Measurements from ENCODE around the gene HAND2. TPM values are rescaled to one million over a fixed set of nuclear protein-coding genes. Genes with fewer than 3 reads are reported as not detected.

The HAND2 gene
- polyA plus RNA-seq, 4 donors, result 4.1 to 16.3 TPM; not detected in 2

DNA sequence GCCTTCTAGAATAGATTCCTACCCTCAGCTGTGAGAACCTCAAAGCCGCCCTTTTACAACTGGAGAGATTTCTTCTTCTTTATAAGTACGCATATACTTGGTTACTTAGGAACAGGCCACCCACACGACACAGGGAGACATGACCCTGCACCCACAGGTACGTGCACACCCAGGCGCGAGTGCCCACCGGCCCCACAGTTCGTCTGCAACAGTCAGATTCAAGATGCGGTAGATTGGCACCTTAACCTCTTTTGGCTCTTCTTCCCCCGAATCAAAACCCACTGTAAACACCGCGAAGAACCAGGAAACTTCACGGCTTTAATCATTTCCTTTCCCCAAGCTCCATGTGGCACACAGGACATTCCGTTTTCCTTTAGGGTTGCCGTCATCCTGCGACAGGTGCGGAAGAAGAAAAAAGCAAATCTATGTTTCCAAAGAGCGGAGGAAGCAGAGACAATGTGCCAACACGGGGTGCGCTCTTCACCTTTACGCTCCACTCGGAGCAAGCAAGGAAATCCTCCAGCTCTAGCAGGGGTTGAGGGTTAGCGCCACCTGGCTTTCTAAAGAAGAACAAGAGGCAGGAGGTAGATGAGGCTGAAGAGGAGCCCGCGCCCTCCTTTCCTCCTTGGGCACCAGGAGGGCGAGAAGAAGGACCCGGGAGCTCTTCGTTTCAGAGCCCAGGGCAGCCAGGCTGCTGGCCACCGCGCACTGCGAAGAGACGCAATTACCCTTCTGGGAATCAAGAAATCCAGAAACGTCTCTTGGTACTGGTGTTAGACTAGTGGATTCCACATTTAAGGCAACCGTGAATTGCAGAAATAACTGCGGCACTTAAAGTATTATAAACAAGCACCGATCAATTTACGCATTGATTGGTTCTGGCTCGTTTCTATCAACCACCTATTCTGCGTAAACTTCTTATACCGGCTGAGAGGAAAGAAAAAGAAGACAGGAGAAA lies 35.7 kb downstream of the HAND2 start:
- Histone ChIP-seq H3K27ac (ENCODE audit: low read depth in 1 of 3, low read length in 2 of 3) (no peak overlapping the region), H3K36me3 (ENCODE audit: control insufficient read depth in 3 of 3, insufficient read depth in 2 of 3, low read depth in 1 of 3, low read length in 3 of 3) (no peaks in the 10 kb centered on the region), H3K4me3 (ENCODE audit: low read depth in 1 of 3, low read length in 3 of 3) (peak overlapping the region; percentile 28 to 47 (median 36)), H3K4me1 (ENCODE audit: control insufficient read depth in 3 of 3, insufficient read depth in 2 of 3, low read depth in 1 of 3, low read length in 2 of 3) (peaks cover 0 to 8% (median 4%) of the 10 kb centered on the region in 3 donors), H3K9me3 (ENCODE audit: control insufficient read depth in 2 of 2, insufficient read depth in 1 of 2, low read depth in 1 of 2, low read length in 1 of 2) (peaks cover 0 to 5% of the 10 kb centered on the region in 2 donors), H3K27me3 (ENCODE audit: control insufficient read depth in 3 of 3, insufficient read depth in 3 of 3, low read length in 3 of 3) (peaks cover 0 to 38% (median 0%) of the 10 kb centered on the region in 3 donors)
- FAIRE-seq (no peak), DNase-seq (peak; percentile 80 to 85)
- WGBS, 3 donors, result 16 to 20% (median 19%) methylated on average over 40 of the region's 40 CpGs

DNA sequence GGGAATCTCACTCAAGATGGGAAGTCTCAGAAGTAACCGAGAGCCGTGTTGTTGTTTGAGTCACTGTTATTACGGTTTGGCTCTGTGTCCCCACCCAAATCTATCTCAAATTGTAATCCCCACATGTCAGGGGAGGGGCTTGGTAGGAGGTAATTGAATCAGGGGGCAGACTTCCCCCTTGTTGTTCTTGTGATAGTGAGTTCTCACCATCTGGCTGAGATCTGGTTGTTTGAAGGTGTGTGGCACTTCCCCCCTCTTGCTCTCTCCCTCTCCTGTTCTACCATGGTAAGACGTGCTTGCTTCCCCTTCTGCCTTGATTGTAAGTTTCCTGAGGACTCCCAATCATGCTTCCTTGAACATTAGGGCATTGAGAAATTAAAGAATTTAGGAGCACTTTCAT lies 37.0 kb downstream of the HAND2 start:
- peaks cover 0 to 27% (median 0%) of the 10 kb centered on the region in 3 donors for H3K27me3 ChIP-seq (ENCODE audit: control insufficient read depth in 3 of 3, insufficient read depth in 3 of 3, low read length in 3 of 3)
- DNase-seq, result no peak
- peaks cover 0 to 5% of the 10 kb centered on the region in 2 donors for H3K9me3 ChIP-seq (ENCODE audit: control insufficient read depth in 2 of 2, insufficient read depth in 1 of 2, low read depth in 1 of 2, low read length in 1 of 2)
- no peak overlapping the region for H3K4me3 ChIP-seq (ENCODE audit: low read depth in 1 of 3, low read length in 3 of 3)
- H3K27ac ChIP-seq (ENCODE audit: low read depth in 1 of 3, low read length in 2 of 3), result no peak overlapping the region
- no peak for FAIRE-seq
- peaks cover 0 to 8% (median 4%) of the 10 kb centered on the region in 3 donors for H3K4me1 ChIP-seq (ENCODE audit: control insufficient read depth in 3 of 3, insufficient read depth in 2 of 3, low read depth in 1 of 3, low read length in 2 of 3)
- H3K36me3 ChIP-seq (ENCODE audit: control insufficient read depth in 3 of 3, insufficient read depth in 2 of 3, low read depth in 1 of 3, low read length in 3 of 3), result no peaks in the 10 kb centered on the region
- 87 to 97% (median 88%) methylated on average over 4 of the region's 4 CpGs for WGBS, 3 donors

DNA sequence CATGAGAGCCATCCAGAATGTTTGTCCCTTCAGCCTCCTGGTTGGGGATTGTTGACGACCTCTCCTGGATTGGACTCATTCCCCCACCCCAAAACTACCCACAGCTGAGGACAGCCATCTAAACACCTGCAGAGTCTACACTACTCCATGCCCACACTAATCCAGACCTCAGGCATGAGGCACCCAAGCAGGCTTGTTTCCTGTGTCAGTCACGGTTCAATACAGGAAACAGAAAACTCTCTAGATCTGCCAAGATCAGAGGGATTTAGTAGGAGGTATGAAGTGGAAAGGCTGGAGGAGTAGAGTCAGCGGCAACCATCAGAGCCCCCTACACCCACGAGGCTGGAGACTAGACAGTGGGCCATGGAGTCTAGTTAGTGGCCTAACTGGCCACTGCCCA lies 37.7 kb downstream of the HAND2 start:
- no peak for DNase-seq
- 75 to 80% (median 78%) methylated on average over 4 of the region's 4 CpGs for WGBS, 3 donors
- H3K36me3 ChIP-seq (ENCODE audit: control insufficient read depth in 3 of 3, insufficient read depth in 2 of 3, low read depth in 1 of 3, low read length in 3 of 3), result no peaks in the 10 kb centered on the region
- FAIRE-seq, result no peak
- no peak overlapping the region for H3K4me3 ChIP-seq (ENCODE audit: low read depth in 1 of 3, low read length in 3 of 3)
- peaks cover 0 to 25% (median 0%) of the 10 kb centered on the region in 3 donors for H3K27me3 ChIP-seq (ENCODE audit: control insufficient read depth in 3 of 3, insufficient read depth in 3 of 3, low read length in 3 of 3)
- H3K4me1 ChIP-seq (ENCODE audit: control insufficient read depth in 3 of 3, insufficient read depth in 2 of 3, low read depth in 1 of 3, low read length in 2 of 3), result peaks cover 0 to 8% (median 4%) of the 10 kb centered on the region in 3 donors
- peaks cover 0 to 4% of the 10 kb centered on the region in 2 donors for H3K9me3 ChIP-seq (ENCODE audit: control insufficient read depth in 2 of 2, insufficient read depth in 1 of 2, low read depth in 1 of 2, low read length in 1 of 2)
- H3K27ac ChIP-seq (ENCODE audit: low read depth in 1 of 3, low read length in 2 of 3), result no peak overlapping the region

DNA sequence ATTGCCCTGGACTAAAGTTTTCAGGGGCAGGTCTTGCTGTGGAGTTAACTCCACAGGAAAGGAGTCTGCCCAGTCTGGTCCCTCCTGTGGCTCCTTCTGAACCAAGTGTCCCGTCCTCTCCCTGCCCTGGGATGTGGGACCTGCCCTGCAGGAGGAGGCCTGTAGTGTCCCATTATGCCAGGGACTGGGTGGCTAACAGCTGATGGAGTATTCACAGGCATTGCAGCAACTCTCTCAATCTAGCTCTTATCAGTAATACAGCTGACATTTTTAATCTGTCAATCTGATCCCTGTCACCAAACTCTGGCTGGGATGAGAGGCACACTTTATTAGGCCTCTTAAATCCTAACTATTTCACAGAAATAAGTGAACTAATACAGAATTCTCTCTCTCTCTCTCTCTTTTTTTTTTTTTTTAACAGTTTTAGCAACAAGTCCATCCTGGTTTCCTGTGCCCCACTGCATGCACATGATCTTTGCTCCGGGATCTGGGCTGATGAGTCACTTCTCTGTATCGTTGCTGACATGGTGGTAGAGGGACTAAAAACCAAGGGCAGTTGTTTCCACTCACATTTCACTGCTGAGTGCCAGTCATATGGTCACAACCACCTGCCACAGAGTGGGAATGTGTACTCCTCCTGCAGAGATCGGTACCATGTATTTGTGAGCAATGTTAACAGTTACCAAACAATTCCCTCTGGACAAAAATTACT lies 39.1 kb downstream of the HAND2 start:
- no peaks in the 10 kb centered on the region for H3K9me3 ChIP-seq (ENCODE audit: control insufficient read depth in 2 of 2, insufficient read depth in 1 of 2, low read depth in 1 of 2, low read length in 1 of 2)
- 27 to 46% (median 28%) methylated on average over 4 of the region's 4 CpGs for WGBS, 3 donors
- DNase-seq, result peak; percentile 65 to 72
- no peaks in the 10 kb centered on the region for H3K36me3 ChIP-seq (ENCODE audit: control insufficient read depth in 3 of 3, insufficient read depth in 2 of 3, low read depth in 1 of 3, low read length in 3 of 3)
- H3K27ac ChIP-seq (ENCODE audit: low read depth in 1 of 3, low read length in 2 of 3), result no peak overlapping the region
- peaks cover 0 to 17% (median 0%) of the 10 kb centered on the region in 3 donors for H3K27me3 ChIP-seq (ENCODE audit: control insufficient read depth in 3 of 3, insufficient read depth in 3 of 3, low read length in 3 of 3)
- peaks cover 0 to 8% (median 4%) of the 10 kb centered on the region in 3 donors for H3K4me1 ChIP-seq (ENCODE audit: control insufficient read depth in 3 of 3, insufficient read depth in 2 of 3, low read depth in 1 of 3, low read length in 2 of 3)
- H3K4me3 ChIP-seq (ENCODE audit: low read depth in 1 of 3, low read length in 3 of 3), result no peak overlapping the region
- FAIRE-seq, result no peak

DNA sequence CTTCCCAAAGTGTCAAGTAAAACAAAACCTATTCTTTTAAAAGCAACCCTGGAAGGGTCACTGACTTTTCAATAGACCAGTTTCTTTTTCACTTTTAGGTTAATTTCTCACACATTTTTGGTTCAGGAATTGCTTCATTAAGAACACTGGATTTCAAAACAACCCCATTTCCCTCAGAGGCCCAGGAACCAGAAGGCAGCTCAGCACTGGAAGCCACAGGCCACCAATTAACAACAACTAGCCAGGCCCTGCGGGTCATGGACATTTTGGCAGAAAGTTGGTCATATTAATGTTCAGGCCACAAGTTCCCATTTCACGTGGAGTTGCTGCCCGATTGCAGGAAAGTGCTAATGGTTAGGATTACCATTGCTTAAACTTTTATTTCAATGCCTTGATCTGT lies 39.8 kb downstream of the HAND2 start:
- FAIRE-seq, result no peak
- Histone ChIP-seq H3K36me3 (ENCODE audit: control insufficient read depth in 3 of 3, insufficient read depth in 2 of 3, low read depth in 1 of 3, low read length in 3 of 3) (no peaks in the 10 kb centered on the region), H3K4me1 (ENCODE audit: control insufficient read depth in 3 of 3, insufficient read depth in 2 of 3, low read depth in 1 of 3, low read length in 2 of 3) (peaks cover 0 to 8% (median 4%) of the 10 kb centered on the region in 3 donors), H3K4me3 (ENCODE audit: low read depth in 1 of 3, low read length in 3 of 3) (no peak overlapping the region), H3K9me3 (ENCODE audit: control insufficient read depth in 2 of 2, insufficient read depth in 1 of 2, low read depth in 1 of 2, low read length in 1 of 2) (no peaks in the 10 kb centered on the region), H3K27ac (ENCODE audit: low read depth in 1 of 3, low read length in 2 of 3) (no peak overlapping the region), H3K27me3 (ENCODE audit: control insufficient read depth in 3 of 3, insufficient read depth in 3 of 3, low read length in 3 of 3) (peaks cover 0 to 14% (median 0%) of the 10 kb centered on the region in 3 donors)
- 65 to 88% (median 66%) methylated on average over 3 of the region's 3 CpGs for WGBS, 3 donors
- no peak for DNase-seq

DNA sequence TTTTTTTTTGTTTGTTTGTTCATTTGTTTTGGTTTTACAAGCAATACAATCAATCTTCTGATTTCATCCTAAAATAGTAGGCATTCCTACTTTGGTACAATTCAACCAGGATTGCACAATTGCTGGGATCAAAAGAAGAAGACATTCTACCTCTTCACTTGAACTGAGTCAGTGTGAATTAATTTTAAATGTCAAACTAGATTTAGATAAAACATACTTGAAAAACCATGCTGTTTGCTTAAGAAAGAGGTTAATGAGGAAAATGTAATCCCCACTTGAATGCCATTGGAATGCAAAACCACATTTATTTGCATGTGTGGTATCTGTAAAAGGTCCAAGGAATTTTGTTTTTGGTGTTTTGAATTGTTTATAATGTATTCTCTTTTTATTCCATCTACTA lies 40.5 kb downstream of the HAND2 start:
- peaks cover 0 to 6% (median 0%) of the 10 kb centered on the region in 3 donors for H3K27me3 ChIP-seq (ENCODE audit: control insufficient read depth in 3 of 3, insufficient read depth in 3 of 3, low read length in 3 of 3)
- H3K9me3 ChIP-seq (ENCODE audit: control insufficient read depth in 2 of 2, insufficient read depth in 1 of 2, low read depth in 1 of 2, low read length in 1 of 2), result no peaks in the 10 kb centered on the region
- no peak overlapping the region for H3K4me3 ChIP-seq (ENCODE audit: low read depth in 1 of 3, low read length in 3 of 3)
- H3K27ac ChIP-seq (ENCODE audit: low read depth in 1 of 3, low read length in 2 of 3), result no peak overlapping the region
- H3K36me3 ChIP-seq (ENCODE audit: control insufficient read depth in 3 of 3, insufficient read depth in 2 of 3, low read depth in 1 of 3, low read length in 3 of 3), result no peaks in the 10 kb centered on the region
- DNase-seq, result no peak
- H3K4me1 ChIP-seq (ENCODE audit: control insufficient read depth in 3 of 3, insufficient read depth in 2 of 3, low read depth in 1 of 3, low read length in 2 of 3), result peaks cover 0 to 8% (median 4%) of the 10 kb centered on the region in 3 donors
- FAIRE-seq, result no peak

DNA sequence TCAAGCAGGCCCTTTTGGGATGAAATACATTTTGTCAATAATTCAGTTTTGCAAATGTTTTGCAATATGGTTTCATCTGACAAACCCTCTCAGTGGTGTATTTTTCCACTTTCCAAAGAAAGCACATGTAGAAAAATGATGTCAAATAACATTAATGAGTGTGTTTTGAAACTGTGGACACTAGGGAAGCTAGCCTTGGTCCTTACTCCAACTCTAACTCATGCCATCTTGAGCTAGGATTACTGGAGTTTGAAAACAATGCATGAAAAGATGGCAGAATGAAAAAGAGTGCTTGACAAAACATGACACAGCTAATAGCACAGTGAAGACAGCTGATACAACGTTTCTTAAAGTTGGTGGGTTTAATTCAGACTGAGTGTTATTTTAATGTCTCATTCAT lies 41.4 kb downstream of the HAND2 start:
- peaks cover 0 to 4% (median 4%) of the 10 kb centered on the region in 3 donors for H3K4me1 ChIP-seq (ENCODE audit: control insufficient read depth in 3 of 3, insufficient read depth in 2 of 3, low read depth in 1 of 3, low read length in 2 of 3)
- no peaks in the 10 kb centered on the region for H3K36me3 ChIP-seq (ENCODE audit: control insufficient read depth in 3 of 3, insufficient read depth in 2 of 3, low read depth in 1 of 3, low read length in 3 of 3)
- H3K9me3 ChIP-seq (ENCODE audit: control insufficient read depth in 2 of 2, insufficient read depth in 1 of 2, low read depth in 1 of 2, low read length in 1 of 2), result no peaks in the 10 kb centered on the region
- 47 to 54% (median 48%) methylated on average over 1 of the region's 1 CpG for WGBS, 3 donors
- H3K27ac ChIP-seq (ENCODE audit: low read depth in 1 of 3, low read length in 2 of 3), result no peak overlapping the region
- no peak overlapping the region for H3K4me3 ChIP-seq (ENCODE audit: low read depth in 1 of 3, low read length in 3 of 3)
- FAIRE-seq (no peak), DNase-seq (no peak)
- peaks cover 0 to 5% (median 0%) of the 10 kb centered on the region in 3 donors for H3K27me3 ChIP-seq (ENCODE audit: control insufficient read depth in 3 of 3, insufficient read depth in 3 of 3, low read length in 3 of 3)

DNA sequence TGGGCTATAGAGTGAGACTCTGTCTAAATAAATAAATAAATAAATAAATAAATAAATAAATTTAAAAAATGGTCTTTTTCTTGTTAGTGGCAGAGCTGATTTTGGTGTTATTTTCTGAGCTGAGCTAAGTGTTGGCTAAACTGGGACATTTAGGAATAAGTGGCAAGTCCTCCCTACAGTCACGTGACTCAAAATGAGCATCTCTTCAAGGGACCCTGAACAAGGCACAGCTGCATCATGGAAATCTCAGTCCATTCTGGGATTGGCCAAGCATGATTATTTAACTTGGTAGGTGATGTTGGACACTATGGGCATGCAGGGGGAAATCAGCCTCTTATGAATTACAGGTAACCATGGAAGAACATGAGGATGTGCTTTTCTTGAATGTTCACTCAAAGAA lies 42.0 kb downstream of the HAND2 start:
- H3K4me1 ChIP-seq (ENCODE audit: control insufficient read depth in 3 of 3, insufficient read depth in 2 of 3, low read depth in 1 of 3, low read length in 2 of 3), result peaks cover 0 to 4% (median 4%) of the 10 kb centered on the region in 3 donors
- no peaks in the 10 kb centered on the region for H3K36me3 ChIP-seq (ENCODE audit: control insufficient read depth in 3 of 3, insufficient read depth in 2 of 3, low read depth in 1 of 3, low read length in 3 of 3)
- H3K27ac ChIP-seq (ENCODE audit: low read depth in 1 of 3, low read length in 2 of 3), result no peak overlapping the region
- 91 to 100% (median 93%) methylated on average over 1 of the region's 1 CpG for whole genome bisulfite sequencing, 3 donors
- DNase-seq (no peak), FAIRE-seq (no peak)
- no peak overlapping the region for H3K4me3 ChIP-seq (ENCODE audit: low read depth in 1 of 3, low read length in 3 of 3)
- no peaks in the 10 kb centered on the region for H3K9me3 ChIP-seq (ENCODE audit: control insufficient read depth in 2 of 2, insufficient read depth in 1 of 2, low read depth in 1 of 2, low read length in 1 of 2)
- peaks cover 0 to under 1% (median 0%) of the 10 kb centered on the region in 3 donors for H3K27me3 ChIP-seq (ENCODE audit: control insufficient read depth in 3 of 3, insufficient read depth in 3 of 3, low read length in 3 of 3)
